ENCODE results near the gene CROCC.
"Not testable (repeated sequence)": the region's sequence is repeated elsewhere in the genome, so short reads cannot be mapped to it uniquely, and the experiment has no call there.

DNA sequence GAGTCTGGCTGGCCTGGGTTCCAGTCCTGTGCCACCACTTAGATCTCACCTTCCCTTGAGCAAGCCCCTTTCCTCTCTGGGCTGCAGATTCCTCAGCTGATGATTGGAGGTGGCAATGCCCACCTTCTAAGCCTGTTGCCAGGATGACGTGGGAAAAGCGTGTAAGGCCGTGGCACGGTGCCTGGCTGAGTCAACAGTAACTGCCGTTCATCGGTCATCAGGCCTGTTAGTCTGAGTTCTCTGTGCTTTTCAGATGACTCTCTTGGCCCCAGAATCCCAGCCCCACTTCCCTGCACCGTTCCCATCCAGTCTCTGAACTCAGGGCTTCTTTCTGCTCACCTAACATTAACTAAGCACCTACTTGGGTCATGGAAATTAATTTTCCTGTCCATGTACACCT, 27.3 kb downstream of the CROCC start:
- TF ChIP-seq POLR2A (IDR thresholded peaks at IDR 0.05): not testable (repeated sequence)
- TF ChIP-seq, protein P1, sequence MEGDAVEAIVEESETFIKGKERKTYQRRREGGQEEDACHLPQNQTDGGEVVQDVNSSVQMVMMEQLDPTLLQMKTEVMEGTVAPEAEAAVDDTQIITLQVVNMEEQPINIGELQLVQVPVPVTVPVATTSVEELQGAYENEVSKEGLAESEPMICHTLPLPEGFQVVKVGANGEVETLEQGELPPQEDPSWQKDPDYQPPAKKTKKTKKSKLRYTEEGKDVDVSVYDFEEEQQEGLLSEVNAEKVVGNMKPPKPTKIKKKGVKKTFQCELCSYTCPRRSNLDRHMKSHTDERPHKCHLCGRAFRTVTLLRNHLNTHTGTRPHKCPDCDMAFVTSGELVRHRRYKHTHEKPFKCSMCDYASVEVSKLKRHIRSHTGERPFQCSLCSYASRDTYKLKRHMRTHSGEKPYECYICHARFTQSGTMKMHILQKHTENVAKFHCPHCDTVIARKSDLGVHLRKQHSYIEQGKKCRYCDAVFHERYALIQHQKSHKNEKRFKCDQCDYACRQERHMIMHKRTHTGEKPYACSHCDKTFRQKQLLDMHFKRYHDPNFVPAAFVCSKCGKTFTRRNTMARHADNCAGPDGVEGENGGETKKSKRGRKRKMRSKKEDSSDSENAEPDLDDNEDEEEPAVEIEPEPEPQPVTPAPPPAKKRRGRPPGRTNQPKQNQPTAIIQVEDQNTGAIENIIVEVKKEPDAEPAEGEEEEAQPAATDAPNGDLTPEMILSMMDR (IDR thresholded peaks at IDR 0.05): not testable (repeated sequence)

Measured in thyroid gland (tissue), 4 donors.